Ovary (tissue), 9 donors: Measurements from ENCODE around the gene TSPEAR. TPM values are rescaled to one million over a fixed set of nuclear protein-coding genes. Genes with fewer than 3 reads are reported as not detected.

ENCODE experiments used
- DNase-seq, 5 donors: peaks; one replicate each; pipeline ENCODE4 v3.0.0-alpha.2; 2019 to 2020
- H3K27ac ChIP-seq, 2 donors: fragments of 200-600 bp; one replicate each; pipeline versions ENCODE4 v1.5.1 to v1.8.0; 2019 to 2022
- H3K27me3 ChIP-seq: fragments of 200-600 bp; one replicate; pipeline ENCODE4 v1.8.0; 2022
- H3K36me3 ChIP-seq: fragments of 200-600 bp; sonication (generic); one replicate; pipeline ENCODE4 v1.5.1; 2019
- H3K4me1 ChIP-seq: one replicate; pipeline ENCODE4 v1.8.1; 2013; ENCODE audit warnings: mild to moderate bottlenecking, moderate library complexity; ENCODE audit not compliant: insufficient read depth
- H3K4me3 ChIP-seq: fragments of 200-600 bp; sonication (generic); one replicate; pipeline ENCODE4 v1.5.1; 2017
- H3K9me3 ChIP-seq, 2 donors: fragments of 200-600 bp in 1 of 2; sonication (generic) in 1 of 2; one replicate each; pipeline versions ENCODE4 v1.5.1 to v1.8.1; 2013 to 2019; ENCODE audit warnings: mild to moderate bottlenecking in 1 of 2, moderate library complexity in 1 of 2
- EP300 ChIP-seq: sonication (generic); formaldehyde crosslinking; IDR thresholded peaks from one replicate; pipeline ENCODE4 v1.6.1; 2017; ENCODE audit warnings: antibody characterized with exemption
- POLR2A ChIP-seq: fragments of 450-650 bp; IDR thresholded peaks from one replicate; pipeline ENCODE4 v1.6.1; 2017; ENCODE audit warnings: antibody characterized with exemption, mild to moderate bottlenecking, moderate library complexity
- WGBS, 3 donors: extraction: QIAGEN DNeasy Blood & Tissue Kit in 1 of 3; methylation state at CpG; one replicate each; pipeline versions ENCODE4 v1.1.5 to v1.1.7; 2013 to 2017; 5-methylcytosine and 5-hydroxymethylcytosine counted together
- intact Hi-C, 4 donors: fragments of 100-400 bp; cut with DNase I; formaldehyde crosslinking; loops; one replicate each; pipeline versions ENCODE4 v1.11.0 to v1.15.1; 2022 to 2023
- polyA plus RNA-seq, 2 donors: library from polyadenylated mRNA; stranded (reverse); fragments of 200-250 nt in 1 of 2; fragments of 350-450 nt in 1 of 2; fragmentation: Illumina TruSeq in 1 of 2; extraction: RNeasy Lipid Tissue Mini Kit (QIAGEN cat#74804) in 1 of 2; gene quantifications; one replicate each; pipeline ENCODE4 v1.2.3, GENCODE V29; 2013 to 2014
- total RNA-seq, 7 donors: library from RNA; depleted of rRNA in 2 of 7; stranded (reverse); fragments of >200 nt in 2 of 7; fragmentation: NEBNext Ultra II Directional in 3 of 7; extraction: Animal tissue kit (Norgen Biotek cat#: 25700) in 3 of 7; gene quantifications; one replicate each; pipeline versions ENCODE4 v1.1.0 to v1.2.4, GENCODE V29; 2016 to 2023
- TF ChIP-seq, protein P1 (sequence below), 3 donors: fragments of 450-650 bp in 2 of 3; fragments of 200-600 bp in 1 of 3; IDR thresholded peaks; one replicate each; pipeline versions ENCODE4 v1.5.1 to v1.8.0; 2016 to 2022; ENCODE audit warnings: antibody characterized with exemption in 3 of 3, mild to moderate bottlenecking in 1 of 3
- donor health status: DM: no; HTN: no; CAD: no; lungs with moderate emphysema.
- donor health status: DM: no; HTN: no; CAD: no.
- donor health status: Bipolar disorder and iron deficiency.
- donor health status: DM: yes; HTN: yes; CAD: no.
- donor health status: DM: no; HTN: no; CAD: no.
- donor health status: DM: yes; HTN: yes; CAD: no.

Gene TSPEAR
- total and polyA plus RNA-seq, 9 donors: 0.07 to 0.27 (median 0.11) TPM; not detected in 4

GRCh38 chr21:44537930-44538911 is 173.2 kb downstream of the TSPEAR start:
- no peaks in the 10 kb centered on the region for H3K4me1 ChIP-seq
- no peak for TF ChIP-seq EP300
- TF ChIP-seq POLR2A: no peak
- TF ChIP-seq, protein P1, sequence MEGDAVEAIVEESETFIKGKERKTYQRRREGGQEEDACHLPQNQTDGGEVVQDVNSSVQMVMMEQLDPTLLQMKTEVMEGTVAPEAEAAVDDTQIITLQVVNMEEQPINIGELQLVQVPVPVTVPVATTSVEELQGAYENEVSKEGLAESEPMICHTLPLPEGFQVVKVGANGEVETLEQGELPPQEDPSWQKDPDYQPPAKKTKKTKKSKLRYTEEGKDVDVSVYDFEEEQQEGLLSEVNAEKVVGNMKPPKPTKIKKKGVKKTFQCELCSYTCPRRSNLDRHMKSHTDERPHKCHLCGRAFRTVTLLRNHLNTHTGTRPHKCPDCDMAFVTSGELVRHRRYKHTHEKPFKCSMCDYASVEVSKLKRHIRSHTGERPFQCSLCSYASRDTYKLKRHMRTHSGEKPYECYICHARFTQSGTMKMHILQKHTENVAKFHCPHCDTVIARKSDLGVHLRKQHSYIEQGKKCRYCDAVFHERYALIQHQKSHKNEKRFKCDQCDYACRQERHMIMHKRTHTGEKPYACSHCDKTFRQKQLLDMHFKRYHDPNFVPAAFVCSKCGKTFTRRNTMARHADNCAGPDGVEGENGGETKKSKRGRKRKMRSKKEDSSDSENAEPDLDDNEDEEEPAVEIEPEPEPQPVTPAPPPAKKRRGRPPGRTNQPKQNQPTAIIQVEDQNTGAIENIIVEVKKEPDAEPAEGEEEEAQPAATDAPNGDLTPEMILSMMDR (IDR thresholded peaks at IDR 0.05): no peak
- H3K27me3 ChIP-seq: no peaks in the 10 kb centered on the region
- no peak overlapping the region for H3K27ac ChIP-seq
- peak in 1 of 5 donors; percentile 3 for DNase-seq
- 89 to 90% (median 89%) methylated on average over 29 to 33 of the region's 33 CpGs for WGBS, 3 donors
- H3K36me3 ChIP-seq: no peaks in the 10 kb centered on the region
- no peaks in the 10 kb centered on the region for H3K9me3 ChIP-seq
- intact Hi-C loops: no loop called here
- no peak overlapping the region for H3K4me3 ChIP-seq

DNA sequence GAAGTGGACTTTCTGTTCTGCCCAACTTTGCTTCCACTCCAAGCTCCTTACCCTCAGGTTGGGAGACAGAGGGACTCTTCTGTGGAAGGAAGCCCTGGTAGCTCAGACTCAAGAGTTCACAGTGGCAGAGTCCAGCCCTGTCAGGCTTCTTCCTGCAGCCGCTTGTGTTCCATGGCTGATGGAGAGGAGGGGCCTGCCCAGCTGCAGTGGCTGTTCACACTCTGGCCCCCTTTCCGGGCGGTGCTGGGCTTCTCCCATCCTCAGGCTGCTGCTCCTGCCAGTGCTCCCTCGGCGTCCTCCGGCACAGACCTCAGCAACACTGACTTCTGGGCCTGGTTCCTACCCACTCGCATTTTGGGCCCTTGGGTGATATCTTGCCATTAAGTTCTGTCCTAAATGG is 175.4 kb downstream of the TSPEAR start:
- Histone ChIP-seq H3K4me1 (no peaks in the 10 kb centered on the region), H3K36me3 (no peaks in the 10 kb centered on the region), H3K4me3 (no peak overlapping the region), H3K27ac (no peak overlapping the region), H3K27me3 (no peaks in the 10 kb centered on the region), H3K9me3 (no peaks in the 10 kb centered on the region)
- DNase-seq: peak in 1 of 5 donors; percentile 1
- intact Hi-C loops: no loop called here
- WGBS, 3 donors: 31 to 52% (median 48%) methylated on average over 7 of the region's 7 CpGs
- TF ChIP-seq POLR2A (no peak), EP300 (no peak)
- TF ChIP-seq, protein P1 (IDR thresholded peaks at IDR 0.05): no peak

DNA sequence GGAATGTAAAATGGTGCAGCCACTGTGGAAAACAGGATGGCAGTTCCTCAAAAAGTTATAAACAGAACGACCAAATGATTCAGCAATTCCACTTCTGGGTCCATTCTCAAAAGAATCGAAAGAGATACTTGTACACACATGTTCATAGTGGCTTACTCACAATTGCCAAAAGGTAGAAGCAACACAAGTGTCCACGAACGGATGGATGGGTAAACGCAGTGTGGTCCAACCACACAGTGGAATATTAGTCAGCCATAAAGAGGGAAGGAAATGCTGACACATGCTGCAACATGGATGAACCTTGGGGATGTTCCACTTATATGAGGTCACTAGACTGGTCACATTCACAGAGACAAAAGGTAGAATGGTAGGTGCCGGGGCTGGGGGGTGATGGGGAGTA is 176.7 kb downstream of the TSPEAR start:
- H3K4me1 ChIP-seq: no peaks in the 10 kb centered on the region
- 92 to 96% (median 94%) methylated on average over 6 of the region's 6 CpGs for WGBS, 3 donors
- TF ChIP-seq EP300: no peak
- TF ChIP-seq, protein P1 (IDR thresholded peaks at IDR 0.05): no peak
- TF ChIP-seq POLR2A: no peak
- no peak for DNase-seq
- H3K27ac ChIP-seq: no peak overlapping the region
- H3K9me3 ChIP-seq: no peaks in the 10 kb centered on the region
- intact Hi-C loops: no loop called here
- H3K4me3 ChIP-seq: no peak overlapping the region
- no peaks in the 10 kb centered on the region for H3K36me3 ChIP-seq
- no peaks in the 10 kb centered on the region for H3K27me3 ChIP-seq

- H3K27me3 ChIP-seq: no peaks in the 10 kb centered on the region
- no peaks in the 10 kb centered on the region for H3K36me3 ChIP-seq
- 82 to 90% (median 84%) methylated on average over 16 to 20 of the region's 21 CpGs for whole genome bisulfite sequencing, 3 donors
- no peak overlapping the region for H3K4me3 ChIP-seq
- TF ChIP-seq, protein P1 (IDR thresholded peaks at IDR 0.05): no peak
- TF ChIP-seq EP300 (no peak), POLR2A (no peak)
- no peaks in the 10 kb centered on the region for H3K4me1 ChIP-seq
- intact Hi-C loops: no loop called here
- H3K9me3 ChIP-seq: no peaks in the 10 kb centered on the region
- peak in 1 of 5 donors; percentile 19 for DNase-seq
- no peak overlapping the region for H3K27ac ChIP-seq
Observed at GRCh38 chr21:44533891-44534627, 177.3 kb downstream of the TSPEAR start.
